WTC11 (cell line): ENCODE measurements around the gene KCND2. TPM values are rescaled to one million over a fixed set of nuclear protein-coding genes. Genes with fewer than 3 reads are reported as not detected.

Source experiments
- ATAC-seq: fragments of 200-7000 bp; cut with Tn5 transposase; 2 replicates; pipeline ENCODE4 v1.10.0; 2021; ENCODE audit warnings: mild to moderate bottlenecking, moderate library complexity
- CTCF ChIA-PET: fragments of 300-600 bp; sonication (Branson Sonifier 250); formaldehyde crosslinking; loops from one replicate; lab custom pipeline; 2021; ENCODE audit warnings: antibody characterized with exemption; lab: Charles Lee
- POLR2A ChIA-PET: fragments of 350-600 bp; sonication (Branson Sonifier 250); formaldehyde crosslinking; loops from one replicate; lab custom pipeline; 2021; ENCODE audit warnings: antibody characterized with exemption; lab: Charles Lee
- DNase-seq: peaks from one replicate; pipeline ENCODE4 v3.0.0; 2021; ENCODE audit warnings: low spot score
- H3K27ac Mint-ChIP-seq: 2 replicates; pipeline ENCODE4 v1.8.0; 2021; ENCODE audit warnings: mixed read lengths
- H3K27me3 Mint-ChIP-seq: 2 replicates; pipeline ENCODE4 v1.8.0; 2021; ENCODE audit warnings: low read depth, mild to moderate bottlenecking, moderate library complexity, mixed read lengths
- H3K36me3 Mint-ChIP-seq: 2 replicates; pipeline ENCODE4 v1.8.0; 2021; ENCODE audit warnings: mixed read lengths
- H3K4me1 Mint-ChIP-seq: 2 replicates; pipeline ENCODE4 v1.8.0; 2022; ENCODE audit warnings: mixed read lengths
- H3K4me3 Mint-ChIP-seq: 2 replicates; pipeline ENCODE4 v1.8.0; 2021; ENCODE audit warnings: mild to moderate bottlenecking, moderate library complexity, mixed read lengths
- H3K9me3 Mint-ChIP-seq: 2 replicates; pipeline ENCODE4 v1.8.0; 2021; ENCODE audit warnings: mixed read lengths
- AFF4 ChIP-seq: sonication (generic); formaldehyde crosslinking; IDR thresholded peaks from 2 replicates; pipeline ENCODE4 v1.8.1; 2023; ENCODE audit warnings: mild to moderate bottlenecking, missing genetic modification reagents, borderline replicate concordance
- ATF3 ChIP-seq: sonication (generic); formaldehyde crosslinking; conservative IDR thresholded peaks from 2 replicates; pipeline ENCODE4 v1.8.1; 2022; ENCODE audit warnings: mild to moderate bottlenecking, missing genetic modification reagents
- CREB1 ChIP-seq: sonication (generic); formaldehyde crosslinking; IDR thresholded peaks from 2 replicates; pipeline ENCODE4 v1.8.0; 2023; ENCODE audit warnings: mild to moderate bottlenecking, missing genetic modification reagents
- E2F1 ChIP-seq: sonication (generic); formaldehyde crosslinking; IDR thresholded peaks from 2 replicates; pipeline ENCODE4 v1.8.0; 2022; ENCODE audit warnings: mild to moderate bottlenecking, missing genetic modification reagents
- FOXP1 ChIP-seq: sonication (generic); formaldehyde crosslinking; IDR thresholded peaks from 2 replicates; pipeline ENCODE4 v1.8.0; 2022; ENCODE audit warnings: missing genetic modification reagents, mild to moderate bottlenecking, moderate library complexity, borderline replicate concordance
- IRF2 ChIP-seq: sonication (generic); formaldehyde crosslinking; IDR thresholded peaks from 2 replicates; pipeline ENCODE4 v1.8.0; 2022; ENCODE audit warnings: low read depth, missing genetic modification reagents, borderline replicate concordance
- JAZF1 ChIP-seq: fragments of 250-450 bp; sonication (Bioruptor Pico); IDR thresholded peaks from 2 replicates; pipeline ENCODE4 v1.9.0; 2021; ENCODE audit warnings: moderate library complexity, mild to moderate bottlenecking, inconsistent platforms
- KAT7 ChIP-seq: sonication (generic); formaldehyde crosslinking; IDR thresholded peaks from 2 replicates; pipeline ENCODE4 v1.8.1; 2023; ENCODE audit warnings: missing genetic modification reagents, mild to moderate bottlenecking, borderline replicate concordance
- MAX ChIP-seq: sonication (generic); formaldehyde crosslinking; IDR thresholded peaks from 2 replicates; pipeline ENCODE4 v1.8.0; 2022; ENCODE audit warnings: mild to moderate bottlenecking, missing genetic modification reagents
- MLX ChIP-seq: sonication (generic); formaldehyde crosslinking; IDR thresholded peaks from 2 replicates; pipeline ENCODE4 v1.8.1; 2023; ENCODE audit warnings: mild to moderate bottlenecking, missing genetic modification reagents, moderate library complexity
- NR2C2 ChIP-seq: sonication (generic); formaldehyde crosslinking; IDR thresholded peaks from 2 replicates; pipeline ENCODE4 v1.8.0; 2022; ENCODE audit warnings: mild to moderate bottlenecking, missing genetic modification reagents
- NR3C1 ChIP-seq: sonication (generic); formaldehyde crosslinking; conservative IDR thresholded peaks from 2 replicates; pipeline ENCODE4 v1.8.1; 2023; ENCODE audit warnings: low read depth, mild to moderate bottlenecking, missing genetic modification reagents
- PRDM15 ChIP-seq: sonication (generic); formaldehyde crosslinking; IDR thresholded peaks from 2 replicates; pipeline ENCODE4 v1.8.0; 2022; ENCODE audit warnings: missing genetic modification reagents
- PRRX2 ChIP-seq: fragments of 250-450 bp; sonication (Bioruptor Pico); IDR thresholded peaks from 2 replicates; pipeline ENCODE4 v1.8.0; 2021; ENCODE audit warnings: mild to moderate bottlenecking
- RELA ChIP-seq: sonication (generic); formaldehyde crosslinking; IDR thresholded peaks from 2 replicates; pipeline ENCODE4 v1.8.1; 2022; ENCODE audit warnings: missing genetic modification reagents, mild to moderate bottlenecking, borderline replicate concordance
- SOX15 ChIP-seq: fragments of 250-450 bp; sonication (Bioruptor Pico); IDR thresholded peaks from 2 replicates; pipeline ENCODE4 v1.9.0; 2021; ENCODE audit warnings: mild to moderate bottlenecking
- ZBTB43 ChIP-seq: sonication (generic); formaldehyde crosslinking; IDR thresholded peaks from 2 replicates; pipeline ENCODE4 v1.8.1; 2023; ENCODE audit warnings: mild to moderate bottlenecking, missing genetic modification reagents
- ZNF219 ChIP-seq: sonication (generic); formaldehyde crosslinking; IDR thresholded peaks from 2 replicates; pipeline ENCODE4 v1.8.0; 2023; ENCODE audit warnings: missing genetic modification reagents, mild to moderate bottlenecking, borderline replicate concordance
- ZNF232 ChIP-seq: sonication (generic); formaldehyde crosslinking; IDR thresholded peaks from 2 replicates; pipeline ENCODE4 v1.8.0; 2022; ENCODE audit warnings: mild to moderate bottlenecking, missing genetic modification reagents
- ZNF263 ChIP-seq: sonication (generic); formaldehyde crosslinking; IDR thresholded peaks from 2 replicates; pipeline ENCODE4 v1.8.1; 2022; ENCODE audit warnings: low read depth, mild to moderate bottlenecking, moderate library complexity, missing genetic modification reagents
- ZNF396 ChIP-seq: fragments of 250-450 bp; sonication (Bioruptor Pico); IDR thresholded peaks from 2 replicates; pipeline ENCODE4 v1.8.0; 2021; ENCODE audit warnings: mild to moderate bottlenecking, moderate library complexity, borderline replicate concordance
- ZNF671 ChIP-seq: fragments of 250-450 bp; sonication (Bioruptor Pico); IDR thresholded peaks from 2 replicates; pipeline ENCODE4 v1.8.0; 2021; ENCODE audit warnings: mild to moderate bottlenecking
- ZSCAN18 ChIP-seq: fragments of 250-450 bp; sonication (Bioruptor Pico); IDR thresholded peaks from 2 replicates; pipeline ENCODE4 v2.1.2; 2022; ENCODE audit warnings: mild to moderate bottlenecking, moderate library complexity
- total RNA-seq: library from RNA; stranded (reverse); gene quantifications from 3 replicates; pipeline ENCODE4 v1.2.3, GENCODE V29; 2021

Gene KCND2
- total RNA-seq, 1 experiment from 2014 or later = 4.6 TPM

GRCh38 chr7:120628251-120628650 lies 355.3 kb downstream of the KCND2 start:
- peaks cover 9% of the 10 kb centered on the region for H3K4me1 Mint-ChIP-seq
- no peak for ATAC-seq
- no peak for DNase-seq
- H3K27ac Mint-ChIP-seq = no peak overlapping the region
- H3K9me3 Mint-ChIP-seq = no peaks in the 10 kb centered on the region
- H3K4me3 Mint-ChIP-seq = no peak overlapping the region
- TF ChIP-seq CREB1 (CRISPR knock-in tag) = no peak
- TF ChIP-seq ZNF396 (CRISPR knock-in tag) = no peak
- TF ChIP-seq NR2C2 (CRISPR knock-in tag) = no peak
- TF ChIP-seq FOXP1 = no peak
- no peak for TF ChIP-seq ZNF219 (CRISPR knock-in tag)
- no peak for TF ChIP-seq SOX15 (CRISPR knock-in tag)
- TF ChIP-seq ZNF263 (CRISPR knock-in tag) = no peak
- TF ChIP-seq ZNF232 = no peak
- no peak for TF ChIP-seq MAX (CRISPR knock-in tag)
- no peak for TF ChIP-seq IRF2 (CRISPR knock-in tag)
- TF ChIP-seq ZSCAN18 (CRISPR knock-in tag) = no peak
- TF ChIP-seq ZBTB43 = no peak
- TF ChIP-seq PRRX2 = no peak
- no peak for TF ChIP-seq JAZF1
- no peak for TF ChIP-seq ZNF671 (CRISPR knock-in tag)
- no peak for TF ChIP-seq PRDM15 (CRISPR knock-in tag)
- TF ChIP-seq NR3C1 (CRISPR knock-in tag) = no peak
- no peak for TF ChIP-seq RELA
- no peak for TF ChIP-seq MLX (CRISPR knock-in tag)
- ChIA-PET CTCF (no interaction called here), POLR2A (no interaction called here)
- H3K36me3 Mint-ChIP-seq = no peaks in the 10 kb centered on the region
- H3K27me3 Mint-ChIP-seq = no peaks in the 10 kb centered on the region

GRCh38 chr7:120639884-120640283 lies 366.9 kb downstream of the KCND2 start:
- Mint-ChIP-seq H3K9me3 (no peaks in the 10 kb centered on the region), H3K27ac (no peak overlapping the region), H3K27me3 (no peaks in the 10 kb centered on the region), H3K4me3 (no peak overlapping the region), H3K36me3 (no peaks in the 10 kb centered on the region), H3K4me1 (0 out of 2 replicates have a peak, but pooled peaks cover 3% of the 10 kb centered on the region)
- ATAC-seq (no peak), DNase-seq (no peak)
- CTCF ChIA-PET = no interaction called here
- POLR2A ChIA-PET = no interaction called here
- TF ChIP-seq ZNF219 (CRISPR knock-in tag) (no peak), ATF3 (no peak), E2F1 (CRISPR knock-in tag) (no peak), AFF4 (CRISPR knock-in tag) (no peak), ZSCAN18 (CRISPR knock-in tag) (no peak), CREB1 (CRISPR knock-in tag) (no peak), KAT7 (no peak)
